RPMI8226 (cell line): ENCODE data around the gene ACACB.
A peak's percentile ranks its signal among the peaks of the same experiment; 100 is the strongest.

ENCODE experiments used
- DNase-seq: peaks from one replicate; pipeline ENCODE4 v3.0.0-alpha.2; 2015

The ACACB gene

DNA sequence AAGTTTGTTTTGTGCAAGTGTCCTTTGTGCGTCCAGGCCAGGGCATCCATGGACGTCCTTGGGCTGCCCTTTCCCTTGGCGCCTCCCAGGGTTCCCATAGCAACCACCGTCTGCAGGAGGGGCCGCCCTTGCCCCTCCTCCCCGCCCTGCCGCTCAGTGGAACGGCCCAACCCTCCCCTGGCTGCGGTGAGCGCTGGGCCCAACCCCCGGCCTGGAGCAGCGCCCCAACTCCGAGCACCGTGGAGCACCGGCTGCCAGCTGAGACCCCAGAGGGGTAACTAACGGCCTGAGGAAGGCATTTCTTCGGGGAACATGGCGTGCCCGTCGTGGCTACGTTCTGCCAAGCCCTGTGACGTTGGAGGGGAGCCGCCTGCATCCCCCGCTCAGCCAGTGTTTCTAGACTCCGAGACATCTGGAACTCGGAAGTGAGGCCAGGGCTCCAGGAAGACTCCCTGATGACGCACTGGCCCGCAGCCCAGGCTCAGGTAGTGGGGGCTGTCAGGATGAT, 5.3 kb upstream of the ACACB start:
- no peak for DNase-seq

DNA sequence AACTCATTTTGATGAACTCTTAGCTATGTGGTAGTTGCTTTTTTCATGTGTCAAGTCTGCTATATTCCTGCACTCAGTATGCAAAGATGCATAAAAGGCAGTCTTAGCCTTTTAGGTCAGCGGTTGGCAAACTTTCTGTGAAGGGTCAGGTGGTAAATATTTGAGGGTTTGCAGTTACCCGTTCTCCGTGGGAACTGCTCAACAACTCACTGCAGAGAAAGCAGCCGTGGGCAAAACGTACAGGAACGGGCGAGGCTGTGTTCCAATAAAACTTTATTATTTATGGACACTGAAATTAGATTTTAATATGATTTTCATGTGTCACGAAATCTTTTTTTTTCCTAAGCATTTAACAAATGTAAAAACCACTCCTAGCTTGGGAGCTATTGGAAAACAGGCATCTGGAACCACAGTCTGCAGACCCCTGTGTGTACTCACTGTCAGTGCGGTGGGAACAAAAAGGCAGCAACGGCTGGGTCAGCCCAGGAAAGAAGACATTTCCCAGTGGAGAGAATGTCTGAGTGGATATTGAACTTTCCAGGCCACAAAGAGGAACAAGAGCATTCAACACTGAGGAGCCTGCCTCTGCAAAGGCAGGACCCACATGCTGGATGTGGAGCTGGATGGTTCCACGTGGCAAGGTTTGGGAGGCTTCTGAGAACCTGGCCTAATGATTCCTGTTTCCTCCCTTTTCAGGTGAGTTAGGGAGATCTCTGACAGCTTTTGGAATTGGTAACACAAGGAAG, 3.5 kb upstream of the ACACB start:
- DNase-seq: no peak

DNA sequence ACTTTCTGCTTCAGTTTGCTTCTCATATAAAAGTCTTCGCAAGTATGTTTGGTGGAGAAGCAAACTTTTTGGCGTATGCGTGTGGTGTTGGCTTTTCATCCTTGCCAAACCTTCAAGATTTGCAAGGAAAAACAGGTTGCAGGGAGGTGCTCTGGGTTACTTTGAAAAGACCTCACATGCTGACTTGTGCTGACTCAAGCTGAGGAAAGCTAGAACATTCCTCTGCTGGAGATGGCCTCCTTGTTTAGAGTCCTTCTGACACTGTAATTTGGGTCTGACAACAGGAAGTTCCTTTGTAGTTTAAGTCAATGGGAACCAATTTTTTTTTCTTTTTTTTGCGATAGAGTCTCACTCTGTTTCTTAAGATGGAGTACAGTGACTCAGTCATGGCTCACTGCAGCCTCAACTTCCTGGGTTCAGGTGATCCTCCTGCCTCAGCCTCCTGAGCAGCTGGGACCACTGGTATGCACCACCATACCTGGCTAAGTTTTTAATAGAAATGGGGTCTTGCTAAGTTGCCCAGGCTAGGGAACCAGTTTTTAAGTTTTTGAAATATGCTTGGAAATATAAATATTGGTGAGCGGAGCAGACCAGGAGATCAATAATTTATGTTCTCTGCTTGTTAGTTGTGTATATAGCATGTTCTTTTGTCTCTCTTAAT, 2.6 kb upstream of the ACACB start:
- no peak for DNase-seq

GRCh38 chr12:109114644-109115043, 1.7 kb upstream of the ACACB start:
- no peak for DNase-seq

- DNase-seq: no peak
Observed at GRCh38 chr12:109115404-109115757, 1.0 kb upstream of the ACACB start.

- DNase-seq: no peak
Observed at GRCh38 chr12:109116611-109116949, 193 bp downstream of the ACACB start.

DNA sequence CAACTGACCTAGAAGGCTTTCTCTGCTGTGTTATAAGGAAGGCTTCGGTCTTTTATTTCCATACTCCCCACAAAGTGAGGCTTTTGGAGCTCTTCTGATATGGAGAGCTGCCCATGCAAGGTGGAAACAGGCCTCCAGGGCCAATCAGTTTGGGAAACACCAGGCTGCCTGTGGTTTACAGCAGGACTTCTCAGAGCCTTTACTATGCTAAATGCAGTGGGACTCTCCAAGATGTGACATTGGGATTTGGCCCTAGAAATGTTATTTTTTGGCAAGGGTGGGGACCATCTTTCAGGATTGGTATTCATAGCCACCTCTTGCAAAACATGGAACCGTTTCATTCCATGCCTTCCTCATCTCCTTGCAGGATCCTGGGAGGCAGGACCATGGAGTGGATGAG, 3.7 kb downstream of the ACACB start:
- no peak for DNase-seq

DNA sequence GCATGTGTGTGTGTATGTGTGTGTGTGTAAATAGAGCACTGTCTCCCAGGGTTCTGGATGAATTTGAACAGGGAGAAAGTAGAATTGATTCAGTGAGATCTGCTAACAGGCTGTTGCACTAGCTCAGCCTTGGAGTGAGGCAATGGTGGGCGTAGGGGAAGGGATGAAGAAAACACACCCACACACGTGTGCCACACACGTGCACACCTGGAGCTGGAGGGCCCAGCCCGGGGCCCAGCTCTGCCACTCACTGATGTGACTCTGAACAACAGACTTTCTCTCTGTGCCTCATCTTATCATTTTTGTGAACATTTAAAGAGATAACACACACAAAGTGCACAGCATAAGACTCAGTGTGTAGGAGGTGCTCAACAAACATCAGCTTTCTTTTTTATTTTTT, 4.2 kb downstream of the ACACB start:
- DNase-seq: no peak

DNA sequence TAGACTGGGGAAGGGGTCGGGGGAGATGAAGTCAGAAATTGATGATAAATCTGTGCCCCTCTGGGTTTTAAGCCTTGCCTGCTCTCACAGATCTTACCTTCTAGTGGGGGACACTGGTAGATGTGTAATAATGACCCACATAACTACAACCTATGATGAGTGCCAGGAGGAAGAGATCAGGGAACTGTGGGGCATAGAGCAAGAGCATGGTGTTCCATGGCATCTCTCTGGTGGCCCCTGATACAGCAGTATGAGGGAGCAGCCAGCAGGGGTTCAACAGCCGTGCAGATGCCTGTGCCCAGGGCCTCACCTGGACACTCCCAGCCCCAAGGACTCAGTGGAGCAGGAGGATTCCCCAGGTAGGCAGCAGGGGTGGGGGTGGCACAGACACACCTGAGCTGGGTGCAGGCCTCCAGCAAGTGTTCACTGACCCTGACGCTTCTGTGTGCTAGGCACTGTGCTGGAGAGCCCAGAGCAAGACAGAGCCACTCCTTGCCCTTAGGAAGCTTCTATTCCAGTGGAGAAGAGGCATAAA, 5.0 kb downstream of the ACACB start:
- no peak for DNase-seq

GRCh38 chr12:109124878-109125648, 8.7 kb downstream of the ACACB start:
- DNase-seq: no peak

GRCh38 chr12:109125791-109126190, 9.4 kb downstream of the ACACB start:
- no peak for DNase-seq

DNA sequence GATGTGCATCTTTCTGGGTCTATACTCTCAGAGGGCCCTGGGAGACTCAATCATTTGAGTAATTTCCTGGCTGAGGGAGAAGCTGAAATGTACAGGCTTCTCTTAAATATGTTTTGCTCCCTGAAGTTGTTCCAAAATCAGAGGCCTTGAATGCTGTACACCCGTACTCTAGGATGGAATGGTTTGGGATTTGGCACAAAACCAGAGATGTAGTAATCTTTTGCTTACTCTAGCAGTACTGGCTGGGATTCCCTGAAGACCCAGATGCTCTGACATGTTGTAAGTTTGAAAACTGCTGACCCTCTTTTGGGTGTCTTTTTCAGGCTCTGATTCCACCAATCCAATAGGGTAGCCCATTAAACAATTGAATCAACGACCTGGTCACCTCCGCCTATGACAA, 10.4 kb downstream of the ACACB start:
- DNase-seq: no peak

DNA sequence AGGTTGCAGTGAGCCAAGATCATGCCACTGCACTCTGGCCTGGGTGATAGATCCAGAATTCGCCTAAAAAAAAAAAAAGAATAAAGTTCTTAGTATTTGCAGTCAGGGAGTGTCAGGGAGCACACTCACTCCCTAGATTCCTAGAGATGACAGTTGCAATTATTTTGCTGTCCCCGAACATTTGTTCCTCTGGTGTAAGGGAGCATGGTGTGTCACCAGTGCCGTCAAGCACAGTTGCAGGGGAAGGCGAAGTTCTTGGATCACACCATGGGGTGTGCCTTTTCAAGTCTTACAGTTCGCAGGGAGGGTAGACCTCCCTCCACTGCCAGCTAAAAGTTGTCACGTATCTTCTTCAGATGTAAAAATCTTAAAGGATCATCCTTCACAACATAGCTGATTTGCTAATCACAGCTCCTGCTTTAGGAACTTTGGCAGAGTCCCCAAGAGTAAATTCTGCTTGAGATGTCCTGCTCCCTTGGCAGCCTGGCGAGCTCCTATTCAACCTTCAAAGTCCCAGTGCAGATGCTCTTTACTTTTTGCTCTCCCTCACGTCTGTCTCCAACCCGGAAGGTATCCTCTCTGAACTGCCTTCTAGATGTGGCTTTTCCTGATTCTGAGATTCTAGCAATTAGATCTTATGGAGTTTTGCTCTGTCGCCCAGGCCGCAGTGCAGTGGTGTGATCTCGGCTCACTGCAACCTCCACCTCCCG, 11.3 kb downstream of the ACACB start:
- DNase-seq: no peak

DNA sequence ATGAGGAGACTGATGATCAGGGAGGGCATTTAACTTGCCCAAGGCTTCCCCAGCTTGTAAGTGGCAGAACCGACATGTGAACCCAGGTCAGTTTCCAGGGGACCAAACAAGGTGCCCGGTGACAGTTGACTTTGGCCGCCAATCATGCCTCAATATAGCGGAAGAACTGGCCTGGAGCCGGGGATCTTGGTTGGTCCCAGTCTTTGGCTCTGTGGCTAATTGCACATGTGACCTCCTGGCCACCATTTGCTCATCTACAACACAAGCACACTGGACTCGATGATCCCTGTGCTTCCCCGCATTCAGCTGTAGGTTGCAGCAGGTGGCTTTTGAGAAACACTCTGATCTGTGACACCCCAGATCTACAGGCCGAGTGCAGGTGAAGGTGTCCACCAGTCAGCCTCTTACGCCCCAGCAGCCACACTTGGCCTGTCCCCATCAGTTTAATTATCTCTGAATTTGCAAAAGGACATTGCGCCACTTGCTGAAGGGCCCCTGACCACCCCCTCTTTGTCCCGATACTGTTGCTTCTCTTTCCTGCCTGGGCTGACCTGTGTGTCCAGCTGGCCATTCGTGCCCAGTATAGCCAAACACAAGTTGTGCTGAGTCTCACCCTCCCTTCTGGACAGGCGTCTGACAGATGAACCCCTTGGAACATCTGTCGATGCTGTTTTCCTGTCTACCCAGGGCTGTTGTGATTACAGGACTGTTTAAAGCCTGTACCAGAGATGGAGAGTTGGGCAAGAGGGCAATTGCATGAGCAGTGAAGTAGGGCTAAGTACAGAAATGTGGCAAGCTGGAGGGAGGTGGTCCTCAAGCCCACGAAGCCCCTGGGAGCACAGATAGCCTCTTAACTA, 14.1 kb downstream of the ACACB start:
- DNase-seq: no peak

DNA sequence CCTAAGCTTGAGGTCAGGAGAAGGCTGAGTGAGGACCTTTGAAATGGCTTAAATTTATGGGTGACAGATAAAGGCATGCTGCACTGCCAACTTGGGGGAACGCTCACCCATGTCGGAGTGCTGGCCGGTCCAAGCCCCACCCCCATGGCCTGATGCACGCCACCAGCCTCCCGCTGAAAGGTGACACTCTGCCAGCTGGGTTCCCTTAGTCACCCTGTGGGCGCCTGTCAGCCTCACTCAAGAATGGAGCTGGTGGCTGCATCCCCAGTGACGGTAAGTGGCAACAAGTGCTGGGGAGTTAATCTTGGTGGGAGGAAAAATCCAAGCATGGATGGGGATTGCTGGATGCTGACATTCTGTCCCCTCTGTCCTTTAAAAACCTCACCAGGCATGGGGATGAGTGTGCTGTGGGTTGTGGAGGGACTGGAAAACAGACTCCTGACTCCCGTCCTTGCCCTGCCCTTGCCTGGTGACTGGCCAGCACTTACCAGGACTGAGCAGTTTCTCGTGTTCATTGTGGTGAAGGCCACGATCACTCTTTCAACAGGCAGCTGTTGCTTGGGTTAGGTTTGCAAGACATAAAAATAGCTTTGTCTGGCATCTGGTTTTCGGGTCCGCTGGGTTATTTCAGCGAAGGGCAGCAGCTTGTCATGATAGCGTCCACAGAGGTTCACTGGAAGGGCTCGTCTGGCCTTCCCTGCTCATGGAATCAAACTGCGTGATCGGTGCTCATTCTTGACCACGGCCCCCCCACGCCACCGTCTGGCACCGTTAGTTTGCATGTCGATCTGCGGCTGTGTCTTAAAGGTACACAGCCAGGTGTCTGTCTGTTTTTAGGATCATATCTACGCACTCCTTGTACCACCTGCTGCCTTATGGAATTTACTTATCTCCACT, 15.0 kb downstream of the ACACB start:
- peak; percentile 29 for DNase-seq

GRCh38 chr12:109134186-109134917, 18.0 kb downstream of the ACACB start:
- DNase-seq: no peak

DNA sequence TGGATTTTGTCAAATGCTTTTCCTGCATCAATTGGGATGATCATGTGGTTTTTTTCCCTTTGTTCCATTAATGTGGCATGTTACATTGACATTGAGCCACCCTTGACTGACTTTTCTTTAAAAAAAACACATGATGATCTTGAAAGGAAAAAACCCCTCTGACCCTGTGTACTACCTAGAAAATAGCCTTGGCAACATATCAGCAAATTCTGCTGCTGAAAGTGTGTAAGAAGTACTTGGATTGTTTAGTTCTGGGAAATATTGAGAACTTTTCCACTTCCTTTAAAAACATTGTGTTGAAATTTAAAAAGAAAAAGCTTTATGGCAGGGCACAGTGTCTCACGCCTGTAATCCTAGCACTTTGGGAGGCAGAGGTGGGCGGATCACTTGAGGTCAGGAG, 20.7 kb downstream of the ACACB start:
- no peak for DNase-seq

- no peak for DNase-seq
Observed at GRCh38 chr12:109139360-109139759, 23.0 kb downstream of the ACACB start.

- DNase-seq: no peak
Observed at GRCh38 chr12:109139791-109140190, 23.4 kb downstream of the ACACB start.

DNA sequence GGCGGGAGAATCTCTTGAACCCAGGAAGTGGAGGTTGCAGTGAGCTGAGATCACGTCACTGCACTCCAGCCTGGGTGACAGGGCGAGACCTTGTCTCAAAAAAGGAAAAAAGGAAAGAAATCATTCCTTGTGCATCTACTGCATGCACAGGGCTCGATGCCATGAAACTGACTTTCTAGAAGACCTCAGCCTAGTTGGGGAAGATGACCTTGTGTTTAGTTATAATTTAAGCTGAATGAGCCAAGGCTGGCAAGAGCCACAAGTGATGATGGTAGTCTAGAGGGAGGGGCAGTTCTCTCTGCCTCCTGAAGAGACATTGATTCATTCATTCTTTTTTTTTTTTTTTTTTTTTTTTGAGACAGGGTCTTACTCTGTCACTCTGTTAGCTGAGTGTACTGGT, 24.2 kb downstream of the ACACB start:
- DNase-seq: no peak
